A549 (cell line): Measurements from ENCODE around the gene SMAD6. TPM values are rescaled to one million over a fixed set of nuclear protein-coding genes. Genes with fewer than 3 reads are reported as not detected.
"Not testable (repeated sequence)": the region's sequence is repeated elsewhere in the genome, so short reads cannot be mapped to it uniquely, and the experiment has no call there.

Experiments
- ATAC-seq, 2 experiments: fragments of 200-7000 bp in 1 of 2; fragments of >200 bp in 1 of 2; cut with Nextera tagmentation in 1 of 2; cut with Tn5 transposase in 1 of 2; 3 replicates each; pipeline versions ENCODE4 v1.8.0 to v1.9.1; 2018 to 2020; ENCODE audit warnings: mild to moderate bottlenecking in 1 of 2, moderate library complexity in 1 of 2
- CTCF ChIA-PET: fragments of 300-600 bp; sonication (Branson Sonifier 250); formaldehyde crosslinking; extraction: SDS; loops from one replicate; lab custom pipeline; 2021; ENCODE audit warnings: antibody characterized with exemption, inconsistent platforms; lab: Yijun Ruan, JAX
- POLR2A ChIA-PET: fragments of 350-600 bp; formaldehyde crosslinking; extraction: SDS; loops from one replicate; lab custom pipeline; 2021; ENCODE audit warnings: antibody characterized with exemption, inconsistent platforms; lab: Yijun Ruan, JAX
- DNase-seq, 2 experiments: peaks; one replicate each; pipeline versions ENCODE4 v3.0.0 to v3.0.0-alpha.2; 2011 to 2016; ENCODE audit warnings: low read depth in 1 of 2, low spot score in 1 of 2
- FAIRE-seq: peaks from 2 replicates; lab custom pipeline; 2011; peaks lifted over from hg19 to GRCh38; lab: Jason Lieb, UNC
- H3K27ac ChIP-seq, 2 experiments: fragments of >200 bp; sonication (Bioruptor Twin); formaldehyde crosslinking; 3 replicates each; pipeline ENCODE4 v1.5.1; 2016 to 2017
- H3K4me1 ChIP-seq: fragments of >200 bp; sonication (Bioruptor Twin); formaldehyde crosslinking; 3 replicates; pipeline ENCODE4 v1.6.1; 2016
- H3K4me2 ChIP-seq: fragments of >200 bp; sonication (Bioruptor Twin); formaldehyde crosslinking; 3 replicates; pipeline ENCODE4 v1.6.1; 2016
- H3K4me3 ChIP-seq: fragments of >200 bp; sonication (Bioruptor Twin); formaldehyde crosslinking; 3 replicates; pipeline ENCODE4 v1.5.1; 2016
- H3K9me3 ChIP-seq: fragments of >200 bp; sonication (Bioruptor Twin); formaldehyde crosslinking; 3 replicates; pipeline ENCODE4 v1.6.1; 2016
- ATOH8 ChIP-seq: fragments of 250-450 bp; sonication (Bioruptor Pico); IDR thresholded peaks from 2 replicates; pipeline ENCODE4 v1.5.0; 2020; ENCODE audit warnings: low read depth, mild to moderate bottlenecking, moderate library complexity
- BCL3 ChIP-seq: fragments of >200 bp; sonication (Bioruptor Twin); formaldehyde crosslinking; IDR thresholded peaks from 3 replicates; pipeline ENCODE4 v1.6.1; 2016
- BHLHE40 ChIP-seq: IDR thresholded peaks from 2 replicates; pipeline ENCODE4 v1.6.1; 2012; ENCODE audit warnings: low read depth, low read length, inconsistent platforms
- HDAC2 ChIP-seq: fragments of 200-600 bp; sonication (generic); IDR thresholded peaks from 2 replicates; pipeline ENCODE4 v1.6.1; 2016
- HOXB13 ChIP-seq: fragments of 250-450 bp; sonication (Bioruptor Pico); IDR thresholded peaks from 2 replicates; pipeline ENCODE4 v1.5.0; 2020; ENCODE audit warnings: low read depth, mild to moderate bottlenecking, moderate library complexity
- JUNB ChIP-seq: fragments of >200 bp; sonication (Bioruptor Twin); formaldehyde crosslinking; IDR thresholded peaks from 2 replicates; pipeline ENCODE4 v1.6.1; 2016
- KDM1A ChIP-seq: fragments of 200-600 bp; sonication (generic); IDR thresholded peaks from 2 replicates; pipeline ENCODE4 v1.6.1; 2016; ENCODE audit warnings: low read depth, mild to moderate bottlenecking
- KDM5A ChIP-seq: fragments of 200-600 bp; sonication (generic); IDR thresholded peaks from 2 replicates; pipeline ENCODE4 v1.6.1; 2016; ENCODE audit warnings: antibody characterized with exemption, mild to moderate bottlenecking
- MYC ChIP-seq: IDR thresholded peaks from 2 replicates; pipeline ENCODE4 v1.6.1; 2012; ENCODE audit warnings: mild to moderate bottlenecking, inconsistent platforms, low read length, improper control_type of control experiment, borderline replicate concordance
- NFE2L2 ChIP-seq: fragments of 150-350 bp; conservative IDR thresholded peaks from 2 replicates; pipeline ENCODE4 v1.6.1; 2014; ENCODE audit warnings: low read length
- RAD21 ChIP-seq, 2 experiments: fragments of >200 bp in 1 of 2; sonication (Bioruptor Twin) in 1 of 2; formaldehyde crosslinking in 1 of 2; IDR thresholded peaks in 1 of 2; conservative IDR thresholded peaks in 1 of 2; 2 replicates in 1 of 2; 3 replicates in 1 of 2; pipeline ENCODE4 v1.6.1; 2012 to 2018; ENCODE audit warnings: inconsistent platforms in 1 of 2
- RFX5 ChIP-seq: fragments of 450-650 bp; IDR thresholded peaks from 2 replicates; pipeline ENCODE4 v1.7.1; 2014; ENCODE audit warnings: antibody characterized with exemption, mild to moderate bottlenecking, moderate library complexity
- RNF2 ChIP-seq: fragments of 200-600 bp; sonication (generic); IDR thresholded peaks from 2 replicates; pipeline ENCODE4 v1.6.1; 2016; ENCODE audit warnings: low read depth, mild to moderate bottlenecking, antibody characterized with exemption, moderate library complexity, borderline replicate concordance
- SMC3 ChIP-seq: fragments of >200 bp; sonication (Bioruptor Twin); formaldehyde crosslinking; IDR thresholded peaks from 3 replicates; pipeline ENCODE4 v1.6.1; 2018; ENCODE audit warnings: inconsistent platforms
- TP53 ChIP-seq: fragments of 250-450 bp; sonication (Bioruptor Pico); IDR thresholded peaks from 2 replicates; pipeline ENCODE4 v1.5.0; 2021; ENCODE audit warnings: mild to moderate bottlenecking, moderate library complexity
- WGBS: methylation state at CpG from one replicate; pipeline ENCODE4 v1.1.6; 2017; ENCODE audit errors: missing lambda C conversion rate; 5-methylcytosine and 5-hydroxymethylcytosine counted together
- polyA plus RNA-seq, 4 experiments: library from polyadenylated mRNA; depleted of rRNA in 3 of 4; stranded (reverse); fragments of >200 nt; fragmentation: RNase III in 1 of 4; extraction: RNeasy Plus Mini Kit Qiagen cat#74134 plus additional on column Dnase treatment in 1 of 4; gene quantifications; 2 replicates in 3 of 4; 3 replicates in 1 of 4; pipeline ENCODE4 v1.2.3, GENCODE V29; 2011 to 2017
- TF ChIP-seq, protein P1 (sequence below): fragments of >200 bp; sonication (Bioruptor Twin); formaldehyde crosslinking; IDR thresholded peaks from 3 replicates; pipeline ENCODE4 v1.5.1; 2016

SMAD6 gene
- polyA plus RNA-seq, 2 of the 4 experiments (the other 2 are of a cell fraction), result 9.6 to 46.6 TPM

- no peak overlapping the region for H3K4me3 ChIP-seq
- no peaks in the 10 kb centered on the region for H3K4me1 ChIP-seq
- H3K4me2 ChIP-seq, result no peak overlapping the region
- POLR2A ChIA-PET, result interaction anchor here (1.3 kb wide), 1 partner anchor 17 kb away, joined by 5 read pairs; no protein-coding TSS in a partner anchor
- DNase-seq (no peak), ATAC-seq (no peak), FAIRE-seq (no peak)
- CTCF ChIA-PET, result interaction anchor here (0.6 to 8.1 kb wide), 23 partner anchors 9 to 178 kb away, joined by 3 to 94 read pairs (median 4); partner anchors contain the start of gene SMAD6
- no peak overlapping the region for H3K27ac ChIP-seq
- 0 out of 3 replicates have a peak, but pooled peaks cover 9% of the 10 kb centered on the region for H3K9me3 ChIP-seq
- TF ChIP-seq HOXB13 (CRISPR knock-in tag), result no peak
- TF ChIP-seq HDAC2, result no peak
- no peak for TF ChIP-seq MYC
- TF ChIP-seq KDM5A, result no peak
- TF ChIP-seq KDM1A, result no peak
- TF ChIP-seq BCL3, result no peak
- no peak for TF ChIP-seq RFX5
Measured at GRCh38 chr15:66684136-66684681, 17.8 kb upstream of the SMAD6 start.

DNA sequence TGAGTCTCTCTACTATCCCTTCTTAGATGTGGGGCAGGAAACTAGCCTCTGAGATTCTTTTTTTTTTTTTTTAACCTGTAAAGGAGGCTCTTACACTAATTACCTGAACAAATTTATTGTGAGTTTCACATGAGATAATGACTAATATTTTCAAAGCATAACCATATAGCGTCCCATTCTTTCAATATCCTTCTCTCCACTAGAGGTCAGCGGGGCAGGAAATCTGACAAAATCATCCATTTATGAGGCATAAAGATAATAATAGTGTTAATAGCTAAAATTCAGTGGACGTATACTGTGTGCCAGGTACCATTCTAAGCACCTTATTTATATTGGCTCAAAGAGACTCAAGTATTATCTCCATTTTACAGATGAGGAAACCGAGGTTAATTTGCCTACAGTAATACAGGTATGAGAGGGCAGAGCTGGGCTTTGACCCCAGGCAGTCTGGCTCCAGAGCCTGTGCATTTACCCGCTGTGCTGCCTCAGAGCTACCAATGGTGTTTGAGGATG lies 16.3 kb upstream of the SMAD6 start:
- FAIRE-seq, result peak; percentile 72
- H3K4me2 ChIP-seq, result no peak overlapping the region
- 52% methylated on average over 5 of the region's 5 CpGs for WGBS
- TF ChIP-seq JUNB (no peak), TP53 (CRISPR knock-in tag) (no peak), NFE2L2 (no peak), RNF2 (no peak), SMC3 (peak; percentile 43), ATOH8 (CRISPR knock-in tag) (no peak), RAD21 (conservative IDR thresholded peaks at IDR 0.05 in 1 of 2, IDR thresholded peaks at IDR 0.05 in 1 of 2) (peak; percentile 44), BHLHE40 (no peak)
- TF ChIP-seq, protein P1, sequence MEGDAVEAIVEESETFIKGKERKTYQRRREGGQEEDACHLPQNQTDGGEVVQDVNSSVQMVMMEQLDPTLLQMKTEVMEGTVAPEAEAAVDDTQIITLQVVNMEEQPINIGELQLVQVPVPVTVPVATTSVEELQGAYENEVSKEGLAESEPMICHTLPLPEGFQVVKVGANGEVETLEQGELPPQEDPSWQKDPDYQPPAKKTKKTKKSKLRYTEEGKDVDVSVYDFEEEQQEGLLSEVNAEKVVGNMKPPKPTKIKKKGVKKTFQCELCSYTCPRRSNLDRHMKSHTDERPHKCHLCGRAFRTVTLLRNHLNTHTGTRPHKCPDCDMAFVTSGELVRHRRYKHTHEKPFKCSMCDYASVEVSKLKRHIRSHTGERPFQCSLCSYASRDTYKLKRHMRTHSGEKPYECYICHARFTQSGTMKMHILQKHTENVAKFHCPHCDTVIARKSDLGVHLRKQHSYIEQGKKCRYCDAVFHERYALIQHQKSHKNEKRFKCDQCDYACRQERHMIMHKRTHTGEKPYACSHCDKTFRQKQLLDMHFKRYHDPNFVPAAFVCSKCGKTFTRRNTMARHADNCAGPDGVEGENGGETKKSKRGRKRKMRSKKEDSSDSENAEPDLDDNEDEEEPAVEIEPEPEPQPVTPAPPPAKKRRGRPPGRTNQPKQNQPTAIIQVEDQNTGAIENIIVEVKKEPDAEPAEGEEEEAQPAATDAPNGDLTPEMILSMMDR, result peak; percentile 58
- peak; percentile 51 to 78; a peak in 4 of 6 replicates for ATAC-seq
- no peak overlapping the region for H3K27ac ChIP-seq
- ChIA-PET POLR2A (interaction anchor here (1.3 kb wide), 1 partner anchor 16 kb away, joined by 5 read pairs; no protein-coding TSS in a partner anchor), CTCF (interaction anchor here (0.5 to 8.1 kb wide), 33 partner anchors 9 to 1968 kb away, joined by 3 to 94 read pairs (median 4); partner anchors contain the start of gene SMAD6)
- no peak overlapping the region for H3K4me3 ChIP-seq
- no peak for DNase-seq
- 0 out of 3 replicates have a peak, but pooled peaks cover 9% of the 10 kb centered on the region for H3K9me3 ChIP-seq
- H3K4me1 ChIP-seq, result no peaks in the 10 kb centered on the region

- ATAC-seq, H3K9me3 ChIP-seq, POLR2A ChIA-PET, DNase-seq, H3K4me2 ChIP-seq, H3K4me3 ChIP-seq, H3K4me1 ChIP-seq, H3K27ac ChIP-seq, FAIRE-seq: not testable (repeated sequence)
- CTCF ChIA-PET, result interaction anchor here (1.5 to 4.3 kb wide), 5 partner anchors 9 to 161 kb away, joined by 4 to 28 read pairs (median 5); no protein-coding TSS in a partner anchor
- 71% methylated on average over 7 of the region's 7 CpGs for WGBS
Measured at GRCh38 chr15:66690912-66691311, 11.1 kb upstream of the SMAD6 start.
